ENCODE data around the gene KAT2A. TPM values are rescaled to one million over a fixed set of nuclear protein-coding genes. Genes with fewer than 3 reads are reported as not detected.

Gene KAT2A
- total RNA-seq, 1 experiment from 2014 or later = 41.2 TPM

- no peaks in the 10 kb centered on the region for H3K36me3 ChIP-seq (ENCODE audit: control insufficient read depth in 1 of 2, insufficient read depth in 2 of 2, low read length in 2 of 2)
- RAD21 ChIA-PET (ENCODE audit: low non-redundant PET in 1 of 2, low total read pairs in 2 of 2, uncharacterized antibody in 2 of 2, unreplicated experiment in 2 of 2) = no interaction called here
- H3K27ac ChIP-seq (ENCODE audit: low read depth, low read length) = no peak overlapping the region
- H3K79me2 ChIP-seq (ENCODE audit: insufficient read depth, low read length) = no peaks in the 10 kb centered on the region
- H3K4me2 ChIP-seq (ENCODE audit: low read length) = no peak overlapping the region
- DNase-seq (ENCODE audit: low read depth, low spot score) (no peak), ATAC-seq (no peak)
- H3K9me3 ChIP-seq (ENCODE audit: control insufficient read depth in 1 of 2, insufficient read depth in 1 of 2, low read depth in 1 of 2, low read length in 2 of 2) = no peaks in the 10 kb centered on the region
- CTCF ChIA-PET = no interaction called here
- intact Hi-C loops (cut with micrococcal nuclease) = no loop called here
- no TSS peak for BruUV-seq (replicated peaks)
- H3K4me3 ChIP-seq (replicated peaks in 1 of 2; ENCODE audit: low read depth in 1 of 2, low read length in 2 of 2) = no peak overlapping the region
- POLR2A ChIA-PET = no interaction called here
- no peak overlapping the region for H2AFZ ChIP-seq (ENCODE audit: low read depth, low read length, poor library complexity, severe bottlenecking)
- H3K9ac ChIP-seq (ENCODE audit: low read length) = no peak overlapping the region
- H4K20me1 ChIP-seq (ENCODE audit: insufficient read depth) = no peaks in the 10 kb centered on the region
- peaks cover 11 to 18% of the 10 kb centered on the region in 2 experiments; a peak in 3 of 4 replicates for H3K4me1 ChIP-seq (ENCODE audit: control insufficient read depth in 1 of 2, insufficient read depth in 2 of 2, low read length in 2 of 2)
- no peaks in the 10 kb centered on the region for H3K9me2 ChIP-seq (ENCODE audit: insufficient read depth)
- TF ChIP-seq MAX (IDR thresholded peaks at IDR 0.05) (no peak), CEBPB (IDR thresholded peaks at IDR 0.05; ENCODE audit: low read depth) (no peak), SIN3A (IDR thresholded peaks at IDR 0.05; ENCODE audit: low read depth) (no peak)
- H3K27me3 ChIP-seq (ENCODE audit: insufficient read depth, low read length) = no peaks in the 10 kb centered on the region
These were observed 43.4 kb downstream of the KAT2A start for GRCh38 chr17:42077755-42078154.

GRCh38 chr17:42076797-42077559, 44.2 kb downstream of the KAT2A start:
- Histone ChIP-seq H3K4me3 (replicated peaks in 1 of 2; ENCODE audit: low read depth in 1 of 2, low read length in 2 of 2) (no peak overlapping the region), H3K36me3 (ENCODE audit: control insufficient read depth in 1 of 2, insufficient read depth in 2 of 2, low read length in 2 of 2) (no peaks in the 10 kb centered on the region), H4K20me1 (ENCODE audit: insufficient read depth) (no peaks in the 10 kb centered on the region), H3K9me3 (ENCODE audit: control insufficient read depth in 1 of 2, insufficient read depth in 1 of 2, low read depth in 1 of 2, low read length in 2 of 2) (no peaks in the 10 kb centered on the region), H3K27ac (ENCODE audit: low read depth, low read length) (no peak overlapping the region), H3K9ac (ENCODE audit: low read length) (no peak overlapping the region), H3K9me2 (ENCODE audit: insufficient read depth) (no peaks in the 10 kb centered on the region), H3K79me2 (ENCODE audit: insufficient read depth, low read length) (no peaks in the 10 kb centered on the region), H3K27me3 (ENCODE audit: insufficient read depth, low read length) (no peaks in the 10 kb centered on the region), H3K4me1 (ENCODE audit: control insufficient read depth in 1 of 2, insufficient read depth in 2 of 2, low read length in 2 of 2) (peaks cover 3 to 10% of the 10 kb centered on the region in 2 experiments; a peak in 3 of 4 replicates), H2AFZ (ENCODE audit: low read depth, low read length, poor library complexity, severe bottlenecking) (no peak overlapping the region), H3K4me2 (ENCODE audit: low read length) (no peak overlapping the region)
- no peak for ATAC-seq
- TF ChIP-seq SIN3A (IDR thresholded peaks at IDR 0.05; ENCODE audit: low read depth) (no peak), EZH2 (IDR thresholded peaks at IDR 0.05) (no peak), FOSL1 (IDR thresholded peaks at IDR 0.05; ENCODE audit: low read depth) (no peak), ATF3 (IDR thresholded peaks at IDR 0.05) (no peak), CBX3 (IDR thresholded peaks at IDR 0.05; ENCODE audit: low read depth) (no peak), ELF1 (IDR thresholded peaks at IDR 0.05; ENCODE audit: borderline replicate concordance, low read depth) (no peak)
- CTCF ChIA-PET = no interaction called here
- no TSS peak for BruUV-seq (replicated peaks)
- POLR2A ChIA-PET = no interaction called here
- DNase-seq (ENCODE audit: low read depth, low spot score) = no peak
- intact Hi-C loops (cut with micrococcal nuclease) = no loop called here
- RAD21 ChIA-PET (ENCODE audit: low non-redundant PET in 1 of 2, low total read pairs in 2 of 2, uncharacterized antibody in 2 of 2, unreplicated experiment in 2 of 2) = no interaction called here
